ENCODE results near the gene LTBP1.

DNA sequence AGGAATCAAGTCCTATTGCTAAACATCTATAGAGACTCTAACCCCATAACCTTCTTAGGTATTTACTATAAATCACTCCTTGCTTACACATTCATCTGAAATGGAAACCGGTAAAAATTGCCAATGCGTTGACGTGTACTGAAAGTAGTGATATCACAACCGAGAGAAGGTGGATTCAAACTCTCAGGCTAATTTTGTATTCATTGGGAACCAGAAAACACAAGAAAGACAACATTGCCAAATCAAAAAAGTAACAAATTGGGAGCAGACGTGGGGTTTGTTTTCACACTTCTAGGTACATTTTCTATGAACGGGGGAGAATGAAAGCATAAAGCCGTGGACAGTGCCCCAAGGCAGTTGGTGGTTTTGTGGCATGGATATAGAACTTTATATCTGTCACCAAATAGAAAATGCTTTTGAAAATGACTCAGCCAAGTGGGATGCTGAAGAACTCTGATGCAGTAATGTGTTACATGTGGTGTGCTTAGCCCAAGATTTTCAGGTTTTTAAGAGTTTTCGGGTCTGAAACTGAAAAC, 374.6 kb downstream of the LTBP1 start:
- TF ChIP-seq, protein P1, sequence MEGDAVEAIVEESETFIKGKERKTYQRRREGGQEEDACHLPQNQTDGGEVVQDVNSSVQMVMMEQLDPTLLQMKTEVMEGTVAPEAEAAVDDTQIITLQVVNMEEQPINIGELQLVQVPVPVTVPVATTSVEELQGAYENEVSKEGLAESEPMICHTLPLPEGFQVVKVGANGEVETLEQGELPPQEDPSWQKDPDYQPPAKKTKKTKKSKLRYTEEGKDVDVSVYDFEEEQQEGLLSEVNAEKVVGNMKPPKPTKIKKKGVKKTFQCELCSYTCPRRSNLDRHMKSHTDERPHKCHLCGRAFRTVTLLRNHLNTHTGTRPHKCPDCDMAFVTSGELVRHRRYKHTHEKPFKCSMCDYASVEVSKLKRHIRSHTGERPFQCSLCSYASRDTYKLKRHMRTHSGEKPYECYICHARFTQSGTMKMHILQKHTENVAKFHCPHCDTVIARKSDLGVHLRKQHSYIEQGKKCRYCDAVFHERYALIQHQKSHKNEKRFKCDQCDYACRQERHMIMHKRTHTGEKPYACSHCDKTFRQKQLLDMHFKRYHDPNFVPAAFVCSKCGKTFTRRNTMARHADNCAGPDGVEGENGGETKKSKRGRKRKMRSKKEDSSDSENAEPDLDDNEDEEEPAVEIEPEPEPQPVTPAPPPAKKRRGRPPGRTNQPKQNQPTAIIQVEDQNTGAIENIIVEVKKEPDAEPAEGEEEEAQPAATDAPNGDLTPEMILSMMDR (optimal IDR thresholded peaks at IDR 0.05 in 1 of 3, IDR thresholded peaks at IDR 0.05 in 1 of 3, conservative IDR thresholded peaks at IDR 0.05 in 1 of 3; ENCODE audit: extremely low read depth in 1 of 3, insufficient read depth in 2 of 3, low read length in 3 of 3), result no peak
- TF ChIP-seq EZH2 (IDR thresholded peaks at IDR 0.05; ENCODE audit: low read length), result no peak

Data from keratinocyte (primary cell).